HuH-7 (cell line): ENCODE measurements around the gene SOX18.

Experiments
- DNase-seq: peaks from one replicate; pipeline ENCODE4 v3.0.0; 2011; ENCODE audit warnings: low spot score

Gene SOX18

DNA sequence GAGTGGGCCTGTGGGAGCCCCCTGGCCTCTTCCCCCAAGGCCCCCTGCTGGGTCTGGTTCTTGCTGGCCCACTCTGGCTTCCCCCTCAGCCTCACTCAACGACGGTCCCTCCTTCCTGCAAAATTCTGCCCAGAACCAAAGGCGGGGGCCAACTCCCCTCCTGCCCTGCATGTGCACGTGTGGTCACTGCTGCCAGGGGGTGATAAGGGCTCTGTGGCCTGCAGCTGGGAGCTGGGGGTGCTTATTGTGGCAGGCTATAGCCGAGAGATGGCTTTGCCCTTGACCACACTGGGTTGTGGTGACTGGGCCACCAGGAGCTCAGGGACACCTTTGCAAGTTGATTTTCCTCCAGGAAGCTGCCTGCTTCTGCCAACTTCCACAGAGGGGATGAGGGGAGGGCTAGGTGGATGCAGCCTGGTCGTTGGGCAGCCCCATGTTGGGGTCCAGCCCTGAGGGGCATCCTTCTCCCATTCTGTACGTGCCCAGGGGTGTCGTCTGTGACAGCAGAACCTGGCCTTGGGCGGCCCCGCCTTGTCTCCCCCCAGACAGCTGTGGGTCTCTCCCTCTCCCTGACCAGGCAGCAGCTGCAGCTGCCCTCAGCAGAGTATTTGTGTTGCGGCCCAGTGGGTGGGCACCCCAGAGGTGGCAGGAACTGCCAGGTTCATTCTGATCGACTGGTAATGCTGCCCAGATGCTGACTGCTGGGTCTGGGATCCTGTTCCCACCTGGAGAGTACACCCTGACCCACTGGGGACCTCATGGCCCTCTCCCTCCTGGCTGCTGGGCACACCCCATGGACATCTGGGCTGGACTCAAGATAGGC lies 19.2 kb upstream of the SOX18 start:
- no peak for DNase-seq

DNA sequence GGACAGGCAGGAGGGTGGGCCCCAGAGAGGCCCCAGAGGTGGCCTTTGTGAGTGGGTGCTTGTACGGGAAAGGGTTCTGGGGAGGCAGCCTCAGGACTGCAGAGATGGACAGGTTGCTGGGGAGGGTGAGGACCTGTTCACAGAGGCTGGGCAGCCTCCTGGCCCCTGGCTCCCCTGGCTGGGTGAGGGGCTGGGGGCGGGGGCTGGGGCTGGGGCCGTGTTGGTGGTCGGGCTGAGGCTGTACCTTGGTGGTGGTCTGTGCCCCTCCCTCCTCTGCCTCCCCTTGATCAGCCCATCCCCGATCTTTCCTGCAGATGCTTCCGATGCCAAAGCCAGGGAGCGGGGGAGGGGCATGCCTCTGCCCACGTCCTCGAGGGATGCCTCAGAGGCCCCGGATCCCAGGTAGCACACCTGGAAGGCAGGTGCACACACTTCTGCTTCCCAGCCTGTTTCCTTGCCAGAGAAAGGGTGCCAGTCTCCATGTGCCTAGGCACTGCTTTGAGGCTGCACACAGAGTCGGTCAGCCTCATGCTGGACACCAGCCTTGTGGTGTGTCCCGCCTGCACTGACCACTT lies 18.4 kb upstream of the SOX18 start:
- DNase-seq, result no peak

DNA sequence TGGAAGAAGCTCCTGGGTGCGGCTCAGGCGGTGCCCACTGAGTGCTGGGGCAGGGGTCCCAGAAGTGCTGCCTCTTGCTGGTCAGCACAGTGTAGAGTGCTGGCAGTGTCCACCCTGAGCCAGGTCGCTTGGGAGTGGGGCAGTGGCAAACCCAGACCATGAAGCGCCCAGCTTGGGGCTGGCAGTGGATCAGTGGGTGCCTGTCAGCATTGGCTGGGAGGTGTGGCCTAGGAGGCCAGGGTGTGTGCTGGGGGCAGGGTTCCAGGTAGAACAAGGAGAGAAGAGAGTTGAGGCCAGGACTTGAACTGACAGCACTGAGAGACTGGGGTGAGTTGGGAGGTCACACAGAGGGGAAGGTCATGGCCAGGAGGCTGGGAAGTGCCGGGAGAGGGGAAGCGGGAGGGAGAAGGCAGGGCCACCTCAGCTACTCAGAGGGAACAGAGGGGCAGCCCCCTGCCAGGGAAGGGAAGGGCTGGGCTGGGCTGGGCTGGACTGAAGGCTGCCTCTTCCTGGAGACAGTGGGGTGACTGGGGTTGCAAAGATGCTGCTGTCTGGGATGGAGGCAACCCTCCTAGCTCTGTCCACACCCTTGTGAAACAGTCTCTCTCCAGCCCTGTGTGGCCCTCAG lies 17.7 kb upstream of the SOX18 start:
- no peak for DNase-seq

DNA sequence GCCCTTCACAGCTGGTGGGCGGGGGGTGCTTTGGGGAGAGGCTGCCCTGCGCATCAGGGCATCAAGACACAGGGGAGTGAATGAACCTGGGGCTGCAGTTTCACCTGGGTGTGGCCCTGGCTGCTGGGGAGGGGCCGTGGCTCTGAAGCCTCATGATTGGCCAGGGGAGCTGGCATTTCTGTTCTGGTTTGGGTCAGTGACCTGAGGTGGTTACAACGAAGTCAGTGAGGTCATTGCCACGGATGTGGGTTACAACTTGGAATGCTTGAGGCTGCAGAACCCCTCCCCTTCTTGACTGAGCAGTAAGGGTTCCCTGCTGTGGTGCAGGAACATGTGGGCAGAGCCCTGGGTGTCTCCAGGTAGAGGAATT lies 16.5 kb upstream of the SOX18 start:
- DNase-seq, result no peak

DNA sequence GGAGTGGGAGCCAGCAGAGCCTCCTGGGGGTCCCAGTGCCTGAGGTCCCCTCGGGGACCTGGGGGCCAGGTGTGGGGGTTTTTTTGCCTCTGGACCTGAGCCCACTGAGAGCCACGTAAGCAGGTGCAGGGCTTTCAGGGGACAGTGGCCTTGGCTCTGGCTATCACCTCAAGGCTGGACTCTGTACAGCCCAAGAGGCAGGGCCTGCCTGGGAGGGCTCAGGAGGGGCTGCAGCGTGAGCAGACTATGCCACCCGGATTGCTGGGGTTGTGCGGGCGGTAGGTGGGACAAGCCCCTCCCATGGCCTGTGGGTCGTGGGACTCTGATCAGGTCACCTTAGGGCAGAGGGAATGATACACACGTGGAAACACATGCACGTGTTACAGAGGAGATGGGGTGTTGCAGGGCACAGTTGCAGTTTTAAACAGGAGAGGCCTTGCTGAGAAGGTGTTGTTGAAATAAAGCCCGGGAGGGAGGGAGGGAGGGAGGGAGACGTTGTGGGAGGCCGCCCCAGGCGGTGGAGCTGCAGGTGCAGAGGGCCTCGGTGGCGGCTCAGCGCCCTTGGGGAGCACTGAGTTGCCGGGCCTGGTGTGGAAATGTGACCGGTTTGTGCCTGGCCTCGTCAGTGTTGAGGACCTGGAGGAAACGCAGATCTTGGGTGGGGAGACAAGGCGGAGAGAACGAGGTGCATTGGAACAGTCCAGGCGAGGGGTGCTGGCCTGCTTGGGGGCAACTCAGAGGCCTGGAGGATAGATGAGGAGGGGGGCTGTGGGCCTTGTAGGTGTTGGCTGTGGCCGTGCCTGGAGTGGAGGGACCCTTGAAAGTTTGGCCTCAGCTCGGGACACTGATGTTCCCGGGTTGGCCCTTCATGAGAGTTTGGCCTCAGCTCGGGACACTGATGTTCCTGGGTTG lies 15.9 kb upstream of the SOX18 start:
- no peak for DNase-seq

DNA sequence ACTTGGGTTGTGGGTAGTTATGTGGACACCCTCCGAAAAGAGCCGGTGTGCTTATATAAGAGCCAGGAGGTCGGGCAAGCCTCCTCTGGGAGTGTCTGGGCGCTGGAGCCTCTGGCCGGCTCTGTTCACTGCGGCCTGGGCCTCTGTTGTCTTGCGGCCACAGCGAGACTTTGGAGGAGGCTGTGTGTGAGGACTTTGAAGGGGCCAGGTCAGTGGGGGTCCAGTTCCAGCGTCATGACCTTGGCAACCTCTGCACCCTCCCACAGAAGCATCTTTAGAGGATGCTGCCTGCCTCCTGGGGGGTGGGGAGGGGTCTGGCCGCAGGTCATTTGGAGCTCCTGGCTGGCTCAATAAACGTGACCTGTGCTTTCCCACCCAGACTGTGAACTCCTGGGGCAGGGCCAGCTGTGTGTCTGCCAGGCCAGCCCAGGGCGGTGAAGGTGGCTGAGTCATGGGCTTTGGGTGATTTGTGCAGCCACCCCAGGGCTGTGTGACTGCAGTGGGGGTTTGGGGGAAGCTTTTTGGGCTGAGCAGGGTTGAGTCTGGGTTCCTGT lies 14.8 kb upstream of the SOX18 start:
- DNase-seq, result no peak

DNA sequence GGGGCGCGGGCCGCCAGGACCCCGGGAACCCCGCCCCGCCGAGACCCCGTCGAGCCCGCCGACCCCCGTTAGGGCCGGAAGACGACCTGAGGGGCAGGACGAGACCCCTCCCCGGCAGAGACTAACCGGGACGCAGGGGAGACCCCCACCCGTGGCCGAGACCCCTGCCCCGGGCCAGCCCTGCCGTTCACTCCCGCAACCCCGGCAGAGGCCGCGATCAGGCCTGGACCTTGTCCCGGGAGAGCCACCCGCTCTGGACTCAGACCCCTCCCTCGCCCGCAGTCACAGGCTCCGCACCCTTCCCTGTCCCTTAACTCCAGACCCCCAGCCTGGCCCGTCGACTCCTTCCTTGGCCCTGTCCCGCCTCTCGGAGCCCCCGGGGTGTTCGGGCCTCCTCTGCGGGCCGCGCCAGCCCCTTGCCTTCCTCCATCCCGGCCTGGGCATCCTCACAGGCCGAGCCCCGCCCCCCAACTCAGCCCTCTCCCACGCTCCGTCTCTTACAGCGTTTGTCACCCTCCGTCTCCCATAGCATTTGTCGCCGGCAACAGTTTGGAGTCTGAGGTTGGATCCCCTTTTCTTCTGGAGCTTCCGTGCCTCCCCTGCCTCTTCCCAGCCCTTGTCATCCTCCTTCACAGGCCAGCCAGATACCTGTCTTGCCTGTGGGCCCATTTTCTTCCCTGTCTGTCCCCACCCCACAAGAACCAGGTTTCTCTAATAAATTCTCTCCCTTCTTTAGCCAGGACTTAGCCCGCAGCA lies 14.1 kb upstream of the SOX18 start:
- peak; percentile 60 for DNase-seq

DNA sequence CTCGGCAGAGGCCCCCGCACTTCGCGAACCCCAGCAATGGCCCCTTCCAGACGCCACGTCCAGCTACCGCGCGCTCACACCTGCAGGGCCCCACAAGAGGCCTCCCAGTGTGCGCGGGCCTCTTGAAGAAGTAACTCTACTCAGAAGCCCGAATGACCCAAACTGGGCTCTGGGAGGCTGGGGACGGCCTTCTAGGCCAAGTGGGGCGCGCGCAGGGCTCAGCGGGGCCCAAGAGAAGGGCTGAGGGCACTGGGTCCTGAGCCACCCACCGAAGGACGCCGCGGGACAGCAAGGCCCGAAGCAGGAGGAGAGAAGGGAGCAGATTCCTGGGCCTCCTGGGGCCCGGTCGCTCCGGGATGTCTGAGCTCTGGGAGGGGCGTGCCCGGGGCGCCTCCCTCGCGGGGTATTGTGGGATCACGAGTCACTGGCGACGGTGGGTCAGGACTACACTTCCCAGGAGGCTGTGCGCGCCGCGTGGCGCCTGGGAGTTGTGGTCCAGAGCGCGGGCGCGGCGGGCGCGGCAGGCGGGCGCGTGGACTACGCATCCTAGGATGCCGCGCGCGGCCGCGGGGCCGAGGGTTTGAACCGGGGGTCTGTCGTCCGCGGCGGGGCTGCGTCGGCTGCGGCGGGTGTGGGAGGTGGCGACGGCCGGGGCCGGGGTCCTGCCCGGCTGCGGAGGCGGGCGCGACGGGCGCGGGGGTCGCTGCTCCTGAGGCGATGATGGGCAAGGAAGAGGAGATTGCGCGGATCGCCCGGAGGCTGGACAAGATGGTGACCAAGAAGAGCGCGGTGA lies 13.4 kb upstream of the SOX18 start, which contains the start of gene TCEA2:
TCEA2 (plus strand) TSS at position 603 of the 793 bp plus-strand sequence; CDS start at position 718, 115 bp downstream.
- DNase-seq, result peak; percentile 99

- no peak for DNase-seq
Observed at GRCh38 chr20:64062276-64062595, 12.8 kb upstream of the SOX18 start.

DNA sequence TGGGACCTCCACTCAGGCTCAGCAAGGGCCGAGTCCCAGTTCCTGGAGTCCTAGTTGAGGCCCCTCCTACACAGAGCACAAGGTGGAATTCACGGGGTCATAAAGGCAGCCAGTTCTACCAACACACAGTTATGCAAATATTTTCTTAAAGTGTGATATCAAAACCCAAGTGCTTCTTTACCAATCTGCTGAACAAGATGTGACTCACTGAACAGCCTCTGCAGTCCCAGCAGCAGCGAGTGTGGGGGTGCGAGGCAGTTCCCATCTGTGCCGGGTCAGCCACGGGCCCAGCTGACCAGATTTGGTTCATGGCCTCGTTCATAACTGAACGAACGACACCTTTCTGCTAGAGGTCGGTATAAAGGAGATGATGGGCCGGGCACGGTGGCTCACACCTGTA lies 9.1 kb upstream of the SOX18 start:
- no peak for DNase-seq

DNA sequence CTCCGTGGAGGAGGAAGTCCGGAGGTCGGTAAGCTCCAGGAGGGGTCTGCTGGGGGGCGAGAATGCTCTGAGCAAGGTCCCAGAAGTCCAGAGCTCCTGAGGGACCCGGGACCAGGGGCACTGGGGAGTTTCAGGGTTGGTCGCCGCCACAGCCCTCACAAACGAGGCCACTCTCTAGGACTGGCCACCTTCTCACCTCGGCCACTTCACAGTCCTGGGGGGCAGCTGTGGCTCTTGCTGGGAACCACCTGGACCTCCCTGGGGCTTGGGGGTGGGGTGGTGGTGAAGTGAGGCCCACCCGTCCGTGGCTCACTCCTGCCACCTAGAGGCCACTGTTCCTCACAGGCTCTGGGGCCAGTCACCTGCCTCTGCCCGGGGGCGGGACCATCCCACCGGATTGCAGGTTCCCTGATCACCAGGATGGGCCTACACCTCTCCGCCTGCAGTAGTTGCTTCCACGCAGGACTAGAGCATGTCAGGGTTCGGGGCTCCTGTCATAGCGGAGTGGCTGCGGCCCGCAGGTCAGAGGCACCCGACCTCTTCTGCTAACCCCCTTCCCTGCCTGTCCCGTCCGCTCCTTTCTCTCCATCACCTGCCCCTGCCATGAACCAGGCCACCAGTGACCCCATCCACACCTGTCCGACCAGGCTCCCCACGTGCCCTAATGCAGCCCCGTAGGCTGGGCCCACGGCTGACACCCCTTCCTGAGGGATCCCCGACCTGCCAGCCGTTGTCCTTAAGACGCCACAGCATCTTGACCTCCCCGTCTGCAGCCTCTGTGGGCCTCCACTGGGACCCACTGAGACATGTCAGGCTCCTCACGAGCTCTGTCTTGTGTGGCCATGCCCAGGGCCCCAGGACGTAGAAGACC lies 8.4 kb upstream of the SOX18 start:
- peak; percentile 99 for DNase-seq

DNA sequence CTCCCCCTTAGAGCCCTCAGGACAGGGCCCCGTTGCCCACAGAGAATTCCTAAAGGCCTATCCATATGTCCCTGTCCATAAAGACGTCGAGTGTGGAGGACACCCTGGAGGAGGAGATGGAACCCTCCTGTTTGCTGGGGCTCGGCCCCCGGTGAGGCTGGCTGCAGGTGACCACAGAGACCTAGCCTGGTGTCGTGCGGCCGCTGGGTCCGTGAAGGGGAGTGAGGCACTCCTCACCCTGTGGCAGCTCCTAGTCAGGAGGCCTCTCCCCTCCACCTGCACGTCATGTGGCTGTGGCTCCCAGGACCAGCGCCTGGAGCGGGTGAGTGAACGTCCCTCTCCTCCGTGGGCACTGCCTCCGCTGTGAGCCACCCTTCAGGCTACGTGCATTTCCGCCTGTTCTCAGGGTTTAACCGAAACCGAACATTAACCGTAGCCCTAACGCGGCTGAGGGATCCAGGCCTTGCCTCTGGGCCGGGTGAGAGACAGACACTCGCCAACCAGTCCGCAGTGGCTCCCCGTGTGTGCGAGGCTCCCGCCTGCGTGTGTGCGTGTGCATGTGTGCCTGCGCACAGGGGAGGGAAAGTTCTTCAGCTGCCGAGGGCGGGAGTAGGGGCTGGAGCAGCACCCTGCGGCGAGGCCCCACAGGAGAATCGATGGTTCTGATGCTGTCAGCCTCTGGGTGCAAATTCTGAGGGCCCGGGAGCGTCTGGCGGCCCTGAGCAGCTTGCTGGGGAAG lies 7.6 kb upstream of the SOX18 start:
- no peak for DNase-seq

GRCh38 chr20:64056639-64056888 lies 7.1 kb upstream of the SOX18 start:
- no peak for DNase-seq

GRCh38 chr20:64055893-64056638 lies 6.6 kb upstream of the SOX18 start:
- DNase-seq, result peak; percentile 65

- DNase-seq, result no peak
Observed at GRCh38 chr20:64055396-64055892, 6.0 kb upstream of the SOX18 start.

- DNase-seq, result peak; percentile 85
Observed at GRCh38 chr20:64053841-64054661, 4.6 kb upstream of the SOX18 start.
